OCI-LY7 (cell line): ENCODE data around the gene TWSG1. TPM values are rescaled to one million over a fixed set of nuclear protein-coding genes. Genes with fewer than 3 reads are reported as not detected.

ENCODE experiments used
- BruUV-seq: library from RNA; stranded (reverse); fragments of 400-500 nt; replicated peaks from 2 replicates; lab custom pipeline; 2021; lab: Mats Ljungman, UMichigan
- CTCF ChIA-PET: fragments of 300-600 bp; sonication (Branson Sonifier 250); formaldehyde crosslinking; loops from one replicate; lab custom pipeline; 2022; ENCODE audit warnings: antibody characterized with exemption; ENCODE audit not compliant: unreplicated experiment; lab: Charles Lee
- POLR2A ChIA-PET: fragments of 300-600 bp; sonication (Branson Sonifier 250); formaldehyde crosslinking; loops from one replicate; lab custom pipeline; 2022; ENCODE audit warnings: antibody characterized with exemption; lab: Charles Lee
- DNase-seq: peaks from one replicate; pipeline ENCODE4 v3.0.0-alpha.2; 2015; ENCODE audit warnings: low spot score
- H2AFZ ChIP-seq: fragments of 200-600 bp; sonication (generic), shearing (Covaris generic); 2 replicates; pipeline ENCODE4 v1.6.1; 2014; ENCODE audit warnings: mild to moderate bottlenecking, antibody characterized with exemption, low read length, moderate library complexity
- H3K27ac ChIP-seq: fragments of 200-600 bp; sonication (generic); 2 replicates; pipeline ENCODE4 v1.5.1; 2014; ENCODE audit warnings: mixed run types, low read depth, mild to moderate bottlenecking, moderate library complexity, low read length, inconsistent platforms; ENCODE audit not compliant: poor library complexity, severe bottlenecking
- H3K36me3 ChIP-seq: fragments of 200-600 bp; sonication (generic); 2 replicates; pipeline ENCODE4 v1.6.1; 2014; ENCODE audit warnings: mild to moderate bottlenecking, antibody characterized with exemption, low read length, moderate library complexity, mixed read lengths; ENCODE audit not compliant: insufficient read depth
- H3K4me1 ChIP-seq: fragments of 200-600 bp; sonication (generic); 2 replicates; pipeline ENCODE4 v1.5.1; 2014; ENCODE audit warnings: mild to moderate bottlenecking, low read length; ENCODE audit not compliant: insufficient read depth, poor library complexity, severe bottlenecking
- H3K4me2 ChIP-seq: fragments of 200-600 bp; sonication (generic); 2 replicates; pipeline ENCODE4 v1.6.1; 2014; ENCODE audit warnings: mild to moderate bottlenecking, low read length
- H3K4me3 ChIP-seq: fragments of 200-600 bp; sonication (generic); 2 replicates; pipeline ENCODE4 v1.5.1; 2014; ENCODE audit warnings: mild to moderate bottlenecking, low read depth, low read length; ENCODE audit not compliant: poor library complexity, severe bottlenecking
- H3K79me2 ChIP-seq: fragments of 200-600 bp; sonication (generic); 2 replicates; pipeline ENCODE4 v1.6.1; 2016; ENCODE audit warnings: low read depth, mild to moderate bottlenecking, low read length, moderate library complexity, mixed read lengths; ENCODE audit not compliant: insufficient read depth
- H3K9me2 ChIP-seq: fragments of 200-600 bp; sonication (generic); 2 replicates; pipeline ENCODE4 v1.6.1; 2016; ENCODE audit warnings: mild to moderate bottlenecking, low read length, mixed read lengths; ENCODE audit not compliant: insufficient read depth
- H3K9me3 ChIP-seq: fragments of 200-600 bp; sonication (generic); 2 replicates; pipeline ENCODE4 v1.6.1; 2014; ENCODE audit warnings: mild to moderate bottlenecking, mixed run types, low read length, mixed read lengths
- H4K20me1 ChIP-seq: fragments of 200-600 bp; sonication (generic); 2 replicates; pipeline ENCODE4 v1.6.1; 2014; ENCODE audit warnings: mild to moderate bottlenecking, antibody characterized with exemption, low read length, moderate library complexity, mixed read lengths; ENCODE audit not compliant: insufficient read depth
- CTCF ChIP-seq: fragments of 200-600 bp; sonication (generic); conservative IDR thresholded peaks from 2 replicates; pipeline ENCODE4 v1.5.1; 2014; ENCODE audit warnings: mild to moderate bottlenecking, antibody characterized with exemption, low read length, moderate library complexity, mixed read lengths
- EZH2phosphoT487 ChIP-seq: fragments of 200-600 bp; sonication (generic); IDR thresholded peaks from 2 replicates; pipeline ENCODE4 v1.6.1; 2018; ENCODE audit warnings: low read depth, borderline replicate concordance, mild to moderate bottlenecking, mixed run types, antibody characterized with exemption, low read length, moderate library complexity, mixed read lengths
- intact Hi-C: fragments of 100-400 bp; cut with micrococcal nuclease; formaldehyde crosslinking; loops from one replicate; pipeline ENCODE4 v1.10.0; 2022; ENCODE audit not compliant: unreplicated experiment
- total RNA-seq, 2 experiments: library from RNA; depleted of rRNA in 1 of 2; stranded (reverse); fragments of >200 nt in 1 of 2; shearing (Covaris generic) in 1 of 2; gene quantifications; 2 replicates each; pipeline ENCODE4 v1.2.3, GENCODE V29; 2014 to 2022

Gene TWSG1
- total RNA-seq, 2 experiments from 2014 or later: 7.5 to 10.9 TPM

GRCh38 chr18:9348766-9349165 lies 14.2 kb downstream of the TWSG1 start:
- Histone ChIP-seq H3K4me2 (no peak overlapping the region), H2AFZ (no peak overlapping the region), H3K9me2 (no peaks in the 10 kb centered on the region), H4K20me1 (no peaks in the 10 kb centered on the region), H3K27ac (no peak overlapping the region), H3K4me1 (no peaks in the 10 kb centered on the region), H3K36me3 (peaks cover 3% of the 10 kb centered on the region; the same call in 1 of the 2 replicates), H3K4me3 (no peak overlapping the region), H3K9me3 (no peaks in the 10 kb centered on the region), H3K79me2 (no peaks in the 10 kb centered on the region)
- intact Hi-C loops: no loop called here
- no peak for DNase-seq
- ChIA-PET CTCF (no interaction called here), POLR2A (interaction anchor here (0.5 kb wide), 1 partner anchor 22 kb away, joined by 3 read pairs; no protein-coding TSS in a partner anchor)
- no TSS peak for BruUV-seq
- TF ChIP-seq CTCF: no peak
- TF ChIP-seq EZH2phosphoT487: no peak

- no peak overlapping the region for H3K27ac ChIP-seq
- no peak overlapping the region for H2AFZ ChIP-seq
- no peaks in the 10 kb centered on the region for H3K9me3 ChIP-seq
- H3K79me2 ChIP-seq: no peaks in the 10 kb centered on the region
- no peaks in the 10 kb centered on the region for H3K4me1 ChIP-seq
- no peak overlapping the region for H3K4me2 ChIP-seq
- no peaks in the 10 kb centered on the region for H3K9me2 ChIP-seq
- DNase-seq: no peak
- no TSS peak for BruUV-seq
- no peaks in the 10 kb centered on the region for H4K20me1 ChIP-seq
- intact Hi-C loops: no loop called here
- no peak for TF ChIP-seq CTCF
- no peak for TF ChIP-seq EZH2phosphoT487
- CTCF ChIA-PET: no interaction called here
- H3K4me3 ChIP-seq: no peak overlapping the region
- no peaks in the 10 kb centered on the region for H3K36me3 ChIP-seq
- POLR2A ChIA-PET: interaction anchor here (0.9 kb wide), 1 partner anchor 31 kb away, joined by 3 read pairs; no protein-coding TSS in a partner anchor
These were observed 19.0 kb downstream of the TWSG1 start for GRCh38 chr18:9353596-9353995.

GRCh38 chr18:9354256-9354655 lies 19.7 kb downstream of the TWSG1 start:
- intact Hi-C loops: no loop called here
- Histone ChIP-seq H3K4me3 (no peak overlapping the region), H3K9me2 (no peaks in the 10 kb centered on the region), H3K4me2 (no peak overlapping the region), H3K4me1 (no peaks in the 10 kb centered on the region), H3K9me3 (no peaks in the 10 kb centered on the region), H3K36me3 (no peaks in the 10 kb centered on the region), H2AFZ (no peak overlapping the region), H4K20me1 (no peaks in the 10 kb centered on the region), H3K79me2 (no peaks in the 10 kb centered on the region), H3K27ac (no peak overlapping the region)
- CTCF ChIA-PET: no interaction called here
- TF ChIP-seq CTCF (no peak), EZH2phosphoT487 (no peak)
- no TSS peak for BruUV-seq
- DNase-seq: no peak
- POLR2A ChIA-PET: no interaction called here
